AG09319 (cell line): ENCODE results near the gene PIR.
A peak's percentile ranks its signal among the peaks of the same experiment; 100 is the strongest.

ENCODE experiments used
- DNase-seq: peaks from one replicate; pipeline ENCODE4 v3.0.0-alpha.2; 2010; ENCODE audit warnings: low read depth; ENCODE audit errors: extremely low read depth
- TF ChIP-seq, protein P1 (sequence below): IDR thresholded peaks from 2 replicates; pipeline ENCODE4 v1.5.1; 2011; ENCODE audit warnings: low read depth, mild to moderate bottlenecking, inconsistent platforms, low read length, moderate library complexity

The PIR gene

DNA sequence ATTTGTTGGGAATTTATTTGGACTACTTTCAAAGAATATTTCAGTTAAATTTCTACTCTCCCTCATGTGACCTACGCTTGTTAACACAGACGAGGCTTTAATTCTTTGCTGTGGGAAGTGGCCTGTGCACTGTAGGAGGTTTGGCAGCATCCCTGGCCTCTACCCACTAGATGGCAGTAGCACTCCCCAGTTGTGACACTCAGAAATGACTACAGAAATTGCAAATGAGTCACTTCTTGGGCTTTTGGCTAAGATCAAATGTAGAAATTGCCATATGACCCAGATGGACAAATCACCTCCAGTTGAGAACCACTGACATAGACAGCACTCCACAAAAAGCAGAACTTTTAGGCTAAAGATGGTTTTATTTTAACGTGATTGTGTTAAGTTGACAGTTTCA is 22.1 kb downstream of the PIR start:
- no peak for DNase-seq

DNA sequence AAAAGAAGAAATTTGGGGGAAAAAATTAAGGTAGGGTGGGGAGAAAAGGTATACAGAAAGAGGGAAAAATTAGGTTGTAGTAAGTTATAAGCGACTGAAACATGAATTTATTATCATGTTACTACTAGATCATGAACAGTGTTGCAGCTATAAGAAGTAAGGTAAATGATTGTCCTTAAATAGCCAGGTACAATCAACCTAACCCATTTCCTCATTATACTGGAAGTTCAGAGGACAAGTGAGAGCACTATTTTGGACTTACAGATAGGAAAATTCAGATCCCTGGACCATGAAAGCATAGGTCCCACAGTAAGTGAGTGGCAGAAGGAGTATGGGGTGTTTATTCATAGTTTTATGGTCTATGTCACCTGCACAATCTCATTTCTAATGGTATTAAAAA is 23.5 kb downstream of the PIR start:
- TF ChIP-seq, protein P1, sequence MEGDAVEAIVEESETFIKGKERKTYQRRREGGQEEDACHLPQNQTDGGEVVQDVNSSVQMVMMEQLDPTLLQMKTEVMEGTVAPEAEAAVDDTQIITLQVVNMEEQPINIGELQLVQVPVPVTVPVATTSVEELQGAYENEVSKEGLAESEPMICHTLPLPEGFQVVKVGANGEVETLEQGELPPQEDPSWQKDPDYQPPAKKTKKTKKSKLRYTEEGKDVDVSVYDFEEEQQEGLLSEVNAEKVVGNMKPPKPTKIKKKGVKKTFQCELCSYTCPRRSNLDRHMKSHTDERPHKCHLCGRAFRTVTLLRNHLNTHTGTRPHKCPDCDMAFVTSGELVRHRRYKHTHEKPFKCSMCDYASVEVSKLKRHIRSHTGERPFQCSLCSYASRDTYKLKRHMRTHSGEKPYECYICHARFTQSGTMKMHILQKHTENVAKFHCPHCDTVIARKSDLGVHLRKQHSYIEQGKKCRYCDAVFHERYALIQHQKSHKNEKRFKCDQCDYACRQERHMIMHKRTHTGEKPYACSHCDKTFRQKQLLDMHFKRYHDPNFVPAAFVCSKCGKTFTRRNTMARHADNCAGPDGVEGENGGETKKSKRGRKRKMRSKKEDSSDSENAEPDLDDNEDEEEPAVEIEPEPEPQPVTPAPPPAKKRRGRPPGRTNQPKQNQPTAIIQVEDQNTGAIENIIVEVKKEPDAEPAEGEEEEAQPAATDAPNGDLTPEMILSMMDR = no peak

More for the DNA sequence above, 22.1 kb downstream of the PIR start:
- TF ChIP-seq, protein P1 = peak; percentile 96

DNA sequence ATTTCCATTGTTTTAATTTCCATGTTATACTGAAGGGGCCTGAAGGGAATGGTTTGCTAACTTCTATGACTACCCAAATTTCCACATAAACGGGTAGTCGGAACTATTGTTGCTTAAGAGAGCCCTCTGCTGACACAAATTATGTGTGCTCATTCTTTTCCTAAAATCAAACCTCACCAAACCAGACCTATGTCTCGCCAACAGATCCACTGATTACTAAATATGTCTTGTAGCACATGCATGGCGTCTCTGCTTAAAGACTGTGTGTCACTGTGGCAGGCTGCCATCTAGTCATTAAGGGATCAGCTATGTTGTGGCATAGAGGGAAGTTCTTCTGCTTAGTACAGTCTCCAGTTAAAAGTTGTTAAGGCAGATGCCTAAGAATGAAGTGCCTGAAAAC is 25.1 kb downstream of the PIR start:
- TF ChIP-seq, protein P1 = peak; percentile 53
- DNase-seq = peak; percentile 44

More for the DNA sequence above, 23.5 kb downstream of the PIR start:
- DNase-seq = no peak

DNA sequence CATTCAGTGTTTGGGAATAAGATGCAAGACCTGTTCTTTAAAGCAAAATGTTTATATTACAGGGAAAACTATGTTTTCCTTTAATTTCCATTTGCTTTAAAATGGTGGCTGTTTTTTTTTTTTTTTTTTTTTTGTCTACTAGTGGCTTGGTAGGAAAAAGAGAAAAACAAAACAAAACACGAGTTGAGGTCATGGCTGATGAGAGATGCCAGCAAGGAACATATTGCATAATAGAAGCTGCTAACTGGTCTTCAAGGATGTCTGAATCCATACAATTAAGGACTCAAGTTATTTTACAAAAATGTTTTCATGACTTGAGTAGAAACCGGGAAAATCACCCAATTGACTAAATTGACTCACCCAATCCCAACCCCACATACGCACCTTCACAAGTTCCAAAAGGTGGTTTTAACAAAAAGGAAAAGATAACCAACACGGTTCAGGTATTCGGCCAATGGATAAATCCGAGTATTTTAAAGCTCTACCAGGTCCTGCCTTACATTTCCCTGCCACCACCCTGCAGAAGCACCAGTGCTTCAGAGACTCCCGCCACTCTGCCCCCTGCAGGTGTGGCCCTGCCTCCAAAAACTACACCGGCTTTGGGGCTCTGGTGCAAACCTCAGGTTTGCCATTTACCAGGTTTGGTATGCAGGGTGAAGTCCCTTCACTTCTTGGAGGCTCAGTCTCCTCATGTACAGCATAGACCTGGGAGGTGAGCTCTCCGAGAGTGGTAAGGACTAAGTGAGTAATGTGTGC is 27.1 kb downstream of the PIR start:
- TF ChIP-seq, protein P1 = no peak; the same call in 1 of the 2 replicates
- no peak for DNase-seq

DNA sequence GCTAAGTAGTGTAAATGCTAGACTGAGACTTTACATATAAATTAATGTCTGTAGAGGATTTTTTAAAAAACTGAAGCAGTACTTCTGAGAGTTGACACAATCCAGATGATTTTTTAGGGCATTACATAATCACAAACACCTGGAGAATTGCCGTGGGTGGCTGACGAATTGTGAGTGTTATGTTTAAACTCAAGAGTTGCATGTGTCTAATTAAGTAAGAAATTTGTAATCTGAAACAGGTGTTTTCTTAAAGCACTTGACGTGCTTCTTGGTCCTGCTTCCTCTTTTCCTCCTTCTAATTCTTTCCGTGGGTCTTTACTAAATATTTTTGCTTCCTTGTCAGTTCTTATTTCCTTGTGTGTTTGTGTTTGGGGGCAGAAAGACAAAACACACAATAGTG is 27.8 kb downstream of the PIR start:
- TF ChIP-seq, protein P1 = no peak
- DNase-seq = peak; percentile 51

DNA sequence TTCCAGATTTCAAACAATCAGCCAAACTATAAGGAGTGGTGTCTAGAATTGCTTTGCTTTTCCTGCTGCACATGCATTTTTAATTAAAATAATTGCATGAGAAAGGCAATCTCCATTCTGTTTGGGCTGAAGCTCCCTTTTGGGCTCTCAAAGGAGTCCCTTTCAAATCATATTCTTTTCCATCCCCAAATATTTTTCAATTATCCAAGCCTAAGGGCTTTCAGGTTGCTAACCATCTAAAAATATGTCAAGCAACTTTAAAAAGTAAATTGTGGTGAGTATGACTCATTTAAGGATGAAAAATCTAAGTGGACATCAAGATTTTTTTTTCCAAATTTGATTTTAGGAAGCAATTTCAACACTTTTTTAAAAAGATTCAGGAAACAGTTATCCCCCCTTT is 28.4 kb downstream of the PIR start:
- no peak for DNase-seq
- TF ChIP-seq, protein P1 = no peak

DNA sequence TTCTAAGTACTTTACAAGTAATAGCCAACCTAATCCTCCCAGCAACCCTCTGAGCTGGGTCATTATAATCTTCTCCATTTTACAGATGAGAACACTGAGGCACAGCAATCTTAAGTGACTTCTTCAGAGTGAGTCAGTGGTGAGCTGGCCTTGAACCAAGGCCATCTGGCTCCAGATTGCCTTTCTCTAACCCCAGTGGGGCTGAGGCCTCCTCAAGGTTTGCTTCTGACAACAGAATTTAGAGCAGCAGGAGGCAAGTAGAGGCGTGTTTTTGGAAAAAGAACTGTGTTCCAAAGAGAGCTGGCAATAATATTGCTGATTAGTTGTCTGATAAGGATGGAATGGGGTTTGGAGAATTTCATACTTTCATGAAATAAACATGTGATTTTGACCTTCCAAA is 41.2 kb downstream of the PIR start:
- TF ChIP-seq, protein P1 = no peak
- no peak for DNase-seq
